GM10248 (cell line): ENCODE measurements around the gene AKR7A3.
"Not testable (repeated sequence)": the region's sequence is repeated elsewhere in the genome, so short reads cannot be mapped to it uniquely, and the experiment has no call there.

ENCODE experiments used
- CTCF ChIA-PET: fragments of 300-600 bp; sonication (Branson Sonifier 250); formaldehyde crosslinking; extraction: SDS; loops from one replicate; lab custom pipeline; 2021; ENCODE audit warnings: antibody characterized with exemption; lab: Yijun Ruan, JAX
- POLR2A ChIA-PET: fragments of 350-650 bp; sonication (Branson Sonifier 250); formaldehyde crosslinking; extraction: SDS; loops from one replicate; lab custom pipeline; 2020; ENCODE audit warnings: antibody characterized with exemption; lab: Yijun Ruan, JAX
- DNase-seq: peaks from one replicate; pipeline ENCODE4 v3.0.0; 2012; ENCODE audit errors: extremely low spot score
- CTCF ChIP-seq: IDR thresholded peaks from 2 replicates; pipeline ENCODE4 v1.5.1; 2012; ENCODE audit warnings: mild to moderate bottlenecking, low read depth; ENCODE audit errors: extremely low read depth, missing control alignments, control extremely low read depth

Gene AKR7A3

GRCh38 chr1:19284881-19285280 lies 3.7 kb downstream of the AKR7A3 start:
- POLR2A ChIA-PET = no interaction called here
- CTCF ChIA-PET = no interaction called here
- DNase-seq = no peak
- no peak for TF ChIP-seq CTCF

- ChIA-PET POLR2A (no interaction called here), CTCF (no interaction called here)
- TF ChIP-seq CTCF = no peak
- no peak for DNase-seq
Observed at GRCh38 chr1:19283891-19284290, 4.7 kb downstream of the AKR7A3 start.

- POLR2A ChIA-PET = no interaction called here
- CTCF ChIA-PET = no interaction called here
- TF ChIP-seq CTCF = no peak
- no peak for DNase-seq
Observed at GRCh38 chr1:19274636-19275035, 13.9 kb downstream of the AKR7A3 start.

- CTCF ChIA-PET, DNase-seq, POLR2A ChIA-PET: not testable (repeated sequence)
Observed at GRCh38 chr1:19273844-19274531, 14.6 kb downstream of the AKR7A3 start.

- TF ChIP-seq CTCF = no peak
- ChIA-PET CTCF (no interaction called here), POLR2A (no interaction called here)
- DNase-seq = no peak
Observed at GRCh38 chr1:19273106-19273843, 15.3 kb downstream of the AKR7A3 start.

- no peak for TF ChIP-seq CTCF
- CTCF ChIA-PET = no interaction called here
- POLR2A ChIA-PET = no interaction called here
- no peak for DNase-seq
Observed at GRCh38 chr1:19272064-19272463, 16.5 kb downstream of the AKR7A3 start.

- POLR2A ChIA-PET, CTCF ChIA-PET: not testable (repeated sequence)
Observed at GRCh38 chr1:19270343-19270730, 18.2 kb downstream of the AKR7A3 start.

GRCh38 chr1:19269427-19270342 lies 18.9 kb downstream of the AKR7A3 start:
- DNase-seq, POLR2A ChIA-PET: not testable (repeated sequence)
- CTCF ChIA-PET = interaction anchor here (0.8 to 0.9 kb wide), 2 partner anchors 12 to 382 kb away, joined by 3 read pairs; no protein-coding TSS in a partner anchor

More at GRCh38 chr1:19270343-19270730, 18.2 kb downstream of the AKR7A3 start:
- not testable (repeated sequence) for DNase-seq
